ENCODE data around the gene DNAJC30. TPM values are rescaled to one million over a fixed set of nuclear protein-coding genes. Genes with fewer than 3 reads are reported as not detected.
A peak's percentile ranks its signal among the peaks of the same experiment; 100 is the strongest.

DNAJC30 gene
- total and polyA plus RNA-seq, 2 donors (not counting 1 experiment from before 2014, with no cell fraction given), result 3.8 to 7.3 TPM

- H3K4me3 ChIP-seq (replicated peaks in 1 of 4; ENCODE audit: control extremely low read depth in 1 of 4, insufficient read depth in 1 of 4, low read depth in 3 of 4, low read length in 4 of 4), result peak overlapping the region in 2 of 4 experiments; percentile 27 to 83
- H3K4me1 ChIP-seq (ENCODE audit: control insufficient read depth, extremely low read depth, insufficient read depth, low read length), result peaks cover 28% of the 10 kb centered on the region
- H2AFZ ChIP-seq (ENCODE audit: low read length), result no peak overlapping the region
- peaks cover 56% of the 10 kb centered on the region for H3K79me2 ChIP-seq (ENCODE audit: control insufficient read depth, insufficient read depth, low read length)
- no peak overlapping the region for H3K9ac ChIP-seq (ENCODE audit: insufficient read depth, low read length)
- H4K20me1 ChIP-seq (ENCODE audit: control insufficient read depth, extremely low read depth, insufficient read depth, low read length), result no peaks in the 10 kb centered on the region
- no peaks in the 10 kb centered on the region for H3K36me3 ChIP-seq (ENCODE audit: control insufficient read depth, insufficient read depth, low read length)
- peak; percentile 61 to 62 for DNase-seq (ENCODE audit: low read depth in 2 of 2)
- H3K27ac ChIP-seq (ENCODE audit: insufficient read depth, low read length), result peak overlapping the region; percentile 71
- no peaks in the 10 kb centered on the region for H3K27me3 ChIP-seq (ENCODE audit: control insufficient read depth, insufficient read depth, low read length)
- peak overlapping the region; percentile 82 for H3K4me2 ChIP-seq (ENCODE audit: extremely low read depth, insufficient read depth, low read length)
- TF ChIP-seq, protein P1, sequence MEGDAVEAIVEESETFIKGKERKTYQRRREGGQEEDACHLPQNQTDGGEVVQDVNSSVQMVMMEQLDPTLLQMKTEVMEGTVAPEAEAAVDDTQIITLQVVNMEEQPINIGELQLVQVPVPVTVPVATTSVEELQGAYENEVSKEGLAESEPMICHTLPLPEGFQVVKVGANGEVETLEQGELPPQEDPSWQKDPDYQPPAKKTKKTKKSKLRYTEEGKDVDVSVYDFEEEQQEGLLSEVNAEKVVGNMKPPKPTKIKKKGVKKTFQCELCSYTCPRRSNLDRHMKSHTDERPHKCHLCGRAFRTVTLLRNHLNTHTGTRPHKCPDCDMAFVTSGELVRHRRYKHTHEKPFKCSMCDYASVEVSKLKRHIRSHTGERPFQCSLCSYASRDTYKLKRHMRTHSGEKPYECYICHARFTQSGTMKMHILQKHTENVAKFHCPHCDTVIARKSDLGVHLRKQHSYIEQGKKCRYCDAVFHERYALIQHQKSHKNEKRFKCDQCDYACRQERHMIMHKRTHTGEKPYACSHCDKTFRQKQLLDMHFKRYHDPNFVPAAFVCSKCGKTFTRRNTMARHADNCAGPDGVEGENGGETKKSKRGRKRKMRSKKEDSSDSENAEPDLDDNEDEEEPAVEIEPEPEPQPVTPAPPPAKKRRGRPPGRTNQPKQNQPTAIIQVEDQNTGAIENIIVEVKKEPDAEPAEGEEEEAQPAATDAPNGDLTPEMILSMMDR (conservative IDR thresholded peaks at IDR 0.05 in 1 of 2, IDR thresholded peaks at IDR 0.05 in 1 of 2; ENCODE audit: low read depth in 1 of 2, low read length in 2 of 2), result no peak
- TF ChIP-seq EZH2 (IDR thresholded peaks at IDR 0.05; ENCODE audit: low read length, missing control alignments), result no peak
- H3K9me3 ChIP-seq (ENCODE audit: control insufficient read depth, insufficient read depth, low read depth, low read length), result no peaks in the 10 kb centered on the region
These were observed 34.0 kb upstream of the DNAJC30 start for GRCh38 chr7:73717025-73717807.

DNA sequence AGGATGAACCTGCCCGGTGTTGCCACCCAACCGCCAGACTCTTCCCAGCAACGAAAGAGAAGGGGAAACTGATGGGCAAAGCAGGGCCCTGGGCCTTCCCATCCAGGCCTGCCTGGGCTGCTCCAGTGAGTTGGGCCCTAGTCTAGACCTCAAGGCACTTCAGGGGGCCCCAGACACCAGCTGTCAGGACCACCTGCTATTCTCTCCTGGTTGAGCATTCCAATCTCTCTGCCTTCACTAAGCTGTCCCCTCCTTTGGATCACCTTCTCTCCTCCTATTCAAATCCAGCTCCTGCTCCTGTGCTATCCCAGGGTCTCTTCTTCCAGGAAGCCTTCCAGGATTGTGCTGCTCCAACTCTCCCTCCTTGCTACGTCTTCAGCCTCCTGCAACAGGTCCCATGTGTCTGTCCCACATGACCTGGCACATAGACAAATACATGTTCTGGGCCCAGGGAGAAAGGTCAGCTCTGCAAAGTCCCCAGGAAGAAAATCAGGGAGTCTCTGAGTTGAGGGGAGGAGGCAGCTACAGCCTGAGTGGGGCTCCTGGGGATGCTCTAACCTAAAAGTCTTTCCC is 33.2 kb upstream of the DNAJC30 start:
- H3K27ac ChIP-seq (ENCODE audit: insufficient read depth, low read length), result peak overlapping the region; percentile 9
- no peaks in the 10 kb centered on the region for H3K36me3 ChIP-seq (ENCODE audit: control insufficient read depth, insufficient read depth, low read length)
- peak overlapping the region; percentile 59 for H3K4me2 ChIP-seq (ENCODE audit: extremely low read depth, insufficient read depth, low read length)

More for the DNA sequence above, 33.2 kb upstream of the DNAJC30 start:
- peaks cover 64% of the 10 kb centered on the region for H3K79me2 ChIP-seq (ENCODE audit: control insufficient read depth, insufficient read depth, low read length)
- DNase-seq (ENCODE audit: low read depth in 2 of 2), result no peak
- no peak overlapping the region for H2AFZ ChIP-seq (ENCODE audit: low read length)
- H3K9ac ChIP-seq (ENCODE audit: insufficient read depth, low read length), result no peak overlapping the region
- no peaks in the 10 kb centered on the region for H3K27me3 ChIP-seq (ENCODE audit: control insufficient read depth, insufficient read depth, low read length)
- TF ChIP-seq, protein P1 (conservative IDR thresholded peaks at IDR 0.05 in 1 of 2, IDR thresholded peaks at IDR 0.05 in 1 of 2; ENCODE audit: low read depth in 1 of 2, low read length in 2 of 2), result no peak
- no peak for TF ChIP-seq EZH2 (IDR thresholded peaks at IDR 0.05; ENCODE audit: low read length, missing control alignments)
- peaks cover 27% of the 10 kb centered on the region for H3K4me1 ChIP-seq (ENCODE audit: control insufficient read depth, extremely low read depth, insufficient read depth, low read length)
- H3K9me3 ChIP-seq (ENCODE audit: control insufficient read depth, insufficient read depth, low read depth, low read length), result no peaks in the 10 kb centered on the region
- no peaks in the 10 kb centered on the region for H4K20me1 ChIP-seq (ENCODE audit: control insufficient read depth, extremely low read depth, insufficient read depth, low read length)
- no peak overlapping the region for H3K4me3 ChIP-seq (replicated peaks in 1 of 4; ENCODE audit: control extremely low read depth in 1 of 4, insufficient read depth in 1 of 4, low read depth in 3 of 4, low read length in 4 of 4)
